ENCODE results near the gene FBF1. TPM values are rescaled to one million over a fixed set of nuclear protein-coding genes. Genes with fewer than 3 reads are reported as not detected.

FBF1 gene
- total and polyA plus RNA-seq, 2 of the 4 experiments (the other 2 are of a cell fraction) = 4.5 to 8.0 TPM

GRCh38 chr17:75921596-75921995 is 19.2 kb downstream of the FBF1 start:
- Histone ChIP-seq H3K36me3 (ENCODE audit: control insufficient read depth, insufficient read depth, low read length) (peaks cover 15% of the 10 kb centered on the region), H3K27me3 (ENCODE audit: control insufficient read depth, insufficient read depth, low read length) (no peaks in the 10 kb centered on the region), H3K79me1 (ENCODE audit: low read depth in 1 of 2, low read length in 2 of 2) (no peaks in the 10 kb centered on the region), H3K18ac (ENCODE audit: low read depth, low read length) (no peak overlapping the region), H3K9me1 (ENCODE audit: insufficient read depth, low read length) (no peaks in the 10 kb centered on the region; the same call in 1 of the 2 replicates), H3K4me1 (ENCODE audit: control insufficient read depth, insufficient read depth, low read length) (no peaks in the 10 kb centered on the region), H4K20me1 (ENCODE audit: insufficient read depth, low read length) (no peaks in the 10 kb centered on the region; the same call in 1 of the 2 replicates), H3K4me3 (ENCODE audit: insufficient read depth, low read depth, low read length) (no peak overlapping the region), H3K23ac (ENCODE audit: low read depth, low read length) (no peak overlapping the region), H2AK9ac (replicated peaks; ENCODE audit: low read depth, low read length, poor library complexity) (no peak overlapping the region), H2BK20ac (ENCODE audit: low read depth, low read length) (no peak overlapping the region), H4K8ac (ENCODE audit: low read depth in 2 of 2, low read length in 2 of 2) (no peak overlapping the region), H3K9me3 (ENCODE audit: control insufficient read depth, insufficient read depth, low read length) (no peaks in the 10 kb centered on the region), H2AK5ac (ENCODE audit: low read depth, low read length) (no peak overlapping the region), H3K14ac (replicated peaks; ENCODE audit: low read depth, low read length) (no peak overlapping the region), H2BK5ac (ENCODE audit: low read depth, low read length, poor library complexity, severe bottlenecking) (no peak overlapping the region), H4K5ac (ENCODE audit: low read depth, low read length) (no peak overlapping the region), H3K4ac (ENCODE audit: low read depth, low read length) (no peak overlapping the region), H4K91ac (ENCODE audit: insufficient read depth, low read depth, low read length) (no peak overlapping the region), H3K56ac (ENCODE audit: extremely low read depth, insufficient read depth, low read length) (no peak overlapping the region), H3K27ac (ENCODE audit: insufficient read depth, low read length) (no peak overlapping the region), H2AFZ (replicated peaks; ENCODE audit: low read length, poor library complexity) (no peak overlapping the region), H2BK15ac (ENCODE audit: low read depth, low read length) (no peak overlapping the region), H2BK120ac (ENCODE audit: low read depth, low read length) (no peak overlapping the region), H3K9ac (ENCODE audit: low read depth, low read length) (no peak overlapping the region), H3K4me2 (ENCODE audit: low read depth, low read length) (no peak overlapping the region)
- dilution Hi-C loops (cut with HindIII; ENCODE audit: low sequenced_read_pairs, unreplicated experiment) (no loop called here), in situ Hi-C loops (cut with MboI; ENCODE audit: low sequenced_read_pairs) (no loop called here), intact Hi-C loops (cut with micrococcal nuclease) (no loop called here)
- no peak for DNase-seq
- TF ChIP-seq CHD1 (IDR thresholded peaks at IDR 0.05; ENCODE audit: low read depth, low read length) (no peak), CTCF (conservative IDR thresholded peaks at IDR 0.05; ENCODE audit: low read depth, low read length) (no peak), RFX5 (IDR thresholded peaks at IDR 0.05; ENCODE audit: low read depth, low read length) (no peak), POLR2A (IDR thresholded peaks at IDR 0.05; ENCODE audit: low read depth, low read length) (no peak), RAD21 (IDR thresholded peaks at IDR 0.05; ENCODE audit: low read length) (no peak), USF2 (IDR thresholded peaks at IDR 0.05; ENCODE audit: low read depth, low read length) (no peak), FOS (IDR thresholded peaks at IDR 0.05; ENCODE audit: low read depth, low read length) (no peak), MAFK (IDR thresholded peaks at IDR 0.05; ENCODE audit: low read depth, low read length) (no peak), SMC3 (IDR thresholded peaks at IDR 0.05; ENCODE audit: low read depth, low read length) (no peak), NFE2L2 (IDR thresholded peaks at IDR 0.05; ENCODE audit: low read depth, low read length) (no peak), CEBPB (IDR thresholded peaks at IDR 0.05; ENCODE audit: low read depth, low read length) (no peak), RCOR1 (IDR thresholded peaks at IDR 0.05; ENCODE audit: insufficient replicate concordance, low read length) (no peak), MXI1 (IDR thresholded peaks at IDR 0.05; ENCODE audit: borderline replicate concordance, low read depth, low read length) (no peak), MAZ (IDR thresholded peaks at IDR 0.05; ENCODE audit: borderline replicate concordance, low read depth, low read length) (no peak), BHLHE40 (IDR thresholded peaks at IDR 0.05; ENCODE audit: low read depth, low read length) (no peak)
- TF ChIP-seq, protein P1, sequence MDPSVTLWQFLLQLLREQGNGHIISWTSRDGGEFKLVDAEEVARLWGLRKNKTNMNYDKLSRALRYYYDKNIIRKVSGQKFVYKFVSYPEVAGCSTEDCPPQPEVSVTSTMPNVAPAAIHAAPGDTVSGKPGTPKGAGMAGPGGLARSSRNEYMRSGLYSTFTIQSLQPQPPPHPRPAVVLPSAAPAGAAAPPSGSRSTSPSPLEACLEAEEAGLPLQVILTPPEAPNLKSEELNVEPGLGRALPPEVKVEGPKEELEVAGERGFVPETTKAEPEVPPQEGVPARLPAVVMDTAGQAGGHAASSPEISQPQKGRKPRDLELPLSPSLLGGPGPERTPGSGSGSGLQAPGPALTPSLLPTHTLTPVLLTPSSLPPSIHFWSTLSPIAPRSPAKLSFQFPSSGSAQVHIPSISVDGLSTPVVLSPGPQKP (IDR thresholded peaks at IDR 0.05; ENCODE audit: borderline replicate concordance, low read depth, low read length) = no peak
- WGBS, 2 experiments (ENCODE audit: extremely low coverage in 2 of 2, insufficient read length in 1 of 2) = 97% methylated on average over 4 of the region's 15 CpGs; no CpG with 5 or more reads in 1 of the 2 experiments
- ChIA-PET POLR2A (ENCODE audit: unreplicated experiment) (interaction anchor here (0.5 kb wide), 1 partner anchor 69 kb away, joined by 3 read pairs; no protein-coding TSS in a partner anchor), CTCF (no interaction called here)
- BruUV-seq (replicated peaks) = no TSS peak
- ATAC-seq (ENCODE audit: low read depth) = no peak
